H9 (cell line): ENCODE measurements around the gene CLMN. TPM values are rescaled to one million over a fixed set of nuclear protein-coding genes. Genes with fewer than 3 reads are reported as not detected.

Experiments
- DNase-seq: peaks from one replicate; pipeline ENCODE4 v3.0.0-alpha.2; 2017
- H2AFZ ChIP-seq: one replicate; pipeline ENCODE4 v1.6.1; 2013; ENCODE audit warnings: mild to moderate bottlenecking, low read length, control low read depth, moderate library complexity
- H2AK5ac ChIP-seq: 2 replicates; pipeline ENCODE4 v1.6.1; 2013; ENCODE audit warnings: low read length, control low read depth, mixed read lengths; ENCODE audit not compliant: insufficient read length
- H2BK120ac ChIP-seq: one replicate; pipeline ENCODE4 v1.6.1; 2013; ENCODE audit warnings: low read depth, mild to moderate bottlenecking, low read length, control low read depth, inconsistent platforms; ENCODE audit not compliant: poor library complexity, severe bottlenecking
- H2BK12ac ChIP-seq: 2 replicates; pipeline ENCODE4 v1.6.1; 2013; ENCODE audit warnings: low read length, control low read depth, mixed read lengths, low read depth; ENCODE audit not compliant: insufficient read length
- H2BK15ac ChIP-seq: 2 replicates; pipeline ENCODE4 v1.6.1; 2013; ENCODE audit warnings: low read depth, low read length, control low read depth
- H2BK20ac ChIP-seq: one replicate; pipeline ENCODE4 v1.6.1; 2013; ENCODE audit warnings: low read depth, mild to moderate bottlenecking, low read length, control low read depth, inconsistent platforms; ENCODE audit not compliant: poor library complexity, severe bottlenecking
- H2BK5ac ChIP-seq: 2 replicates; pipeline ENCODE4 v1.6.1; 2013; ENCODE audit warnings: low read length, control low read depth, mixed read lengths; ENCODE audit not compliant: insufficient read length
- H3K14ac ChIP-seq: 2 replicates; pipeline ENCODE4 v1.6.1; 2013; ENCODE audit warnings: low read length, control low read depth; ENCODE audit not compliant: insufficient read depth
- H3K18ac ChIP-seq: 2 replicates; pipeline ENCODE4 v1.6.1; 2013; ENCODE audit warnings: low read depth, mild to moderate bottlenecking, mixed read lengths, low read length, control low read depth; ENCODE audit not compliant: insufficient read length
- H3K23ac ChIP-seq: 2 replicates; pipeline ENCODE4 v1.6.1; 2013; ENCODE audit warnings: low read length, control low read depth, mixed read lengths, low read depth; ENCODE audit not compliant: insufficient read length
- H3K23me2 ChIP-seq: 2 replicates; pipeline ENCODE4 v1.6.1; 2013; ENCODE audit warnings: low read depth, mild to moderate bottlenecking, mixed read lengths, low read length, control low read depth; ENCODE audit not compliant: insufficient read length, poor library complexity, severe bottlenecking
- H3K27ac ChIP-seq: 2 replicates; pipeline ENCODE4 v1.5.1; 2013; ENCODE audit warnings: low read length, control low read depth, mixed read lengths, low read depth; ENCODE audit not compliant: insufficient read length
- H3K27me3 ChIP-seq: 2 replicates; pipeline ENCODE4 v1.6.1; 2013; ENCODE audit warnings: low read length, control low read depth, inconsistent platforms; ENCODE audit not compliant: insufficient read depth
- H3K4ac ChIP-seq: 2 replicates; pipeline ENCODE4 v1.6.1; 2013; ENCODE audit warnings: low read depth, mild to moderate bottlenecking, control low read depth, inconsistent platforms, low read length, moderate library complexity
- H3K4me1 ChIP-seq: 2 replicates; pipeline ENCODE4 v1.6.1; 2013; ENCODE audit warnings: low read length, control low read depth, inconsistent platforms; ENCODE audit not compliant: insufficient read depth
- H3K4me2 ChIP-seq: 2 replicates; pipeline ENCODE4 v1.6.1; 2013; ENCODE audit warnings: low read length, control low read depth, mixed read lengths; ENCODE audit not compliant: insufficient read length, insufficient read depth
- H3K56ac ChIP-seq: 2 replicates; pipeline ENCODE4 v1.6.1; 2013; ENCODE audit warnings: low read depth, mild to moderate bottlenecking, mixed read lengths, low read length, control low read depth; ENCODE audit not compliant: insufficient read length
- H3K79me1 ChIP-seq: 2 replicates; pipeline ENCODE4 v1.6.1; 2013; ENCODE audit warnings: low read depth, mild to moderate bottlenecking, moderate library complexity, low read length, control low read depth, inconsistent platforms; ENCODE audit not compliant: insufficient read depth, poor library complexity, severe bottlenecking
- H3K79me2 ChIP-seq: 2 replicates; pipeline ENCODE4 v1.6.1; 2013; ENCODE audit warnings: low read length, control low read depth, inconsistent platforms; ENCODE audit not compliant: insufficient read depth
- H3K9ac ChIP-seq: 2 replicates; pipeline ENCODE4 v1.6.1; 2013; ENCODE audit warnings: low read length, control low read depth, mixed read lengths; ENCODE audit not compliant: insufficient read length; ENCODE audit errors: extremely low read depth
- H3K9me3 ChIP-seq: one replicate; pipeline ENCODE4 v1.6.1; 2013; ENCODE audit warnings: low read depth, low read length, inconsistent platforms; ENCODE audit not compliant: control insufficient read depth
- H3T11ph ChIP-seq: one replicate; pipeline ENCODE4 v1.6.1; 2013; ENCODE audit warnings: mild to moderate bottlenecking, low read length, control low read depth, inconsistent platforms
- H4K20me1 ChIP-seq: one replicate; pipeline ENCODE4 v1.6.1; 2013; ENCODE audit not compliant: control insufficient read depth, insufficient read length, insufficient read depth
- H4K5ac ChIP-seq: 2 replicates; pipeline ENCODE4 v1.6.1; 2013; ENCODE audit warnings: low read depth, mild to moderate bottlenecking, mixed read lengths, low read length, control low read depth; ENCODE audit not compliant: insufficient read length
- H4K8ac ChIP-seq: replicated peaks from 2 replicates; pipeline ENCODE4 v1.6.1; 2013; ENCODE audit warnings: low read length, control low read depth, mixed read lengths, low read depth; ENCODE audit not compliant: insufficient read length
- H4K91ac ChIP-seq: 2 replicates; pipeline ENCODE4 v1.6.1; 2013; ENCODE audit warnings: low read depth, mild to moderate bottlenecking, moderate library complexity, mixed read lengths, low read length, control low read depth; ENCODE audit not compliant: insufficient read length
- H3K27ac Mint-ChIP-seq, 3 experiments: 2 replicates in 2 of 3; 3 replicates in 1 of 3; pipeline ENCODE4 v1.8.0; 2020 to 2021; ENCODE audit warnings: mixed read lengths in 3 of 3, mild to moderate bottlenecking in 1 of 3, moderate library complexity in 1 of 3
- H3K27me3 Mint-ChIP-seq: 2 replicates; pipeline ENCODE4 v1.8.0; 2021; ENCODE audit warnings: low read depth, mild to moderate bottlenecking, moderate library complexity, mixed read lengths
- H3K36me3 Mint-ChIP-seq, 3 experiments: 2 replicates in 2 of 3; 3 replicates in 1 of 3; pipeline ENCODE4 v1.8.0; 2020 to 2021; ENCODE audit warnings: low read depth in 3 of 3, mixed read lengths in 3 of 3; ENCODE audit not compliant: insufficient read depth in 1 of 3
- H3K4me1 Mint-ChIP-seq, 2 experiments: 2 replicates each; pipeline ENCODE4 v1.8.0; 2020; ENCODE audit warnings: mixed read lengths in 2 of 2
- H3K4me3 Mint-ChIP-seq, 2 experiments: 2 replicates in 1 of 2; 3 replicates in 1 of 2; pipeline ENCODE4 v1.8.0; 2020 to 2021; ENCODE audit warnings: mild to moderate bottlenecking in 2 of 2, mixed read lengths in 2 of 2, moderate library complexity in 1 of 2
- H3K9me3 Mint-ChIP-seq, 2 experiments: 2 replicates in 1 of 2; 3 replicates in 1 of 2; pipeline ENCODE4 v1.8.0; 2020; ENCODE audit warnings: mild to moderate bottlenecking in 2 of 2, mixed read lengths in 2 of 2, moderate library complexity in 1 of 2
- CTCF ChIP-seq: fragments of 200-600 bp; sonication (generic); conservative IDR thresholded peaks from 3 replicates; pipeline ENCODE4 v1.8.0; 2021; ENCODE audit warnings: antibody characterized with exemption, mild to moderate bottlenecking
- WGBS: extraction: QIAGEN DNeasy Blood & Tissue Kit; methylation state at CpG from one replicate; pipeline ENCODE4 v1.1.7; 2013; ENCODE audit warnings: missing lambda C conversion rate, low lambda C conversion rate, mixed read lengths; ENCODE audit not compliant: insufficient read length; ENCODE audit errors: extremely low coverage; 5-methylcytosine and 5-hydroxymethylcytosine counted together
- total RNA-seq: library from RNA; stranded (reverse); gene quantifications from 2 replicates; pipeline ENCODE4 v1.2.1, GENCODE V29; 2021

CLMN gene
- total RNA-seq, 1 experiment from 2014 or later, result 7.6 TPM

GRCh38 chr14:95250936-95251335, 68.8 kb downstream of the CLMN start:
- Histone ChIP-seq H3K4ac (no peak overlapping the region), H3T11ph (no peak overlapping the region), H3K56ac (no peak overlapping the region), H2AK5ac (no peak overlapping the region), H3K4me1 (peaks cover 7% of the 10 kb centered on the region; the same call in 1 of the 2 replicates), H3K4me2 (no peak overlapping the region), H2BK20ac (no peak overlapping the region), H2AFZ (no peak overlapping the region), H2BK5ac (no peak overlapping the region), H4K5ac (no peak overlapping the region), H3K23ac (no peak overlapping the region), H4K91ac (no peak overlapping the region), H3K27me3 (no peaks in the 10 kb centered on the region), H4K8ac (no peak overlapping the region), H3K9ac (no peak overlapping the region), H3K18ac (no peak overlapping the region), H3K27ac (no peak overlapping the region), H3K23me2 (no peaks in the 10 kb centered on the region), H3K79me1 (no peaks in the 10 kb centered on the region), H2BK15ac (no peak overlapping the region), H4K20me1 (no peaks in the 10 kb centered on the region), H2BK12ac (no peak overlapping the region), H3K9me3 (no peaks in the 10 kb centered on the region), H3K14ac (no peak overlapping the region), H3K79me2 (no peaks in the 10 kb centered on the region), H2BK120ac (no peak overlapping the region)
- Mint-ChIP-seq H3K4me1 (peaks cover 53 to 59% of the 10 kb centered on the region in 2 experiments), H3K4me3 (no peak overlapping the region), H3K36me3 (0 out of 7 replicates have a peak, but pooled peaks cover 0 to under 1% (median 0%) of the 10 kb centered on the region in 3 experiments), H3K9me3 (no peaks in the 10 kb centered on the region), H3K27ac (no peak overlapping the region), H3K27me3 (peaks cover 5% of the 10 kb centered on the region; the same call in 1 of the 2 replicates)
- WGBS, result no CpG with 5 or more reads among the region's 7 CpGs
- no peak for DNase-seq
- TF ChIP-seq CTCF, result no peak
